WTC11 (cell line): ENCODE results near the gene POLR3B.

Experiments used
- ATF1 ChIP-seq: sonication (generic); formaldehyde crosslinking; IDR thresholded peaks from 2 replicates; pipeline ENCODE4 v1.8.1; 2023; ENCODE audit warnings: mild to moderate bottlenecking, moderate library complexity, missing genetic modification reagents
- CREM ChIP-seq: sonication (generic); formaldehyde crosslinking; IDR thresholded peaks from 2 replicates; pipeline ENCODE4 v1.8.1; 2022; ENCODE audit warnings: mild to moderate bottlenecking, missing genetic modification reagents, moderate library complexity
- CTCF ChIP-seq: fragments of 200-600 bp; IDR thresholded peaks from 2 replicates; pipeline ENCODE4 v1.8.0; 2022; ENCODE audit warnings: antibody characterized with exemption
- ESRRA ChIP-seq: sonication (generic); formaldehyde crosslinking; IDR thresholded peaks from 2 replicates; pipeline ENCODE4 v1.8.1; 2022; ENCODE audit warnings: mild to moderate bottlenecking, missing genetic modification reagents, borderline replicate concordance
- FOXP1 ChIP-seq: sonication (generic); formaldehyde crosslinking; IDR thresholded peaks from 2 replicates; pipeline ENCODE4 v1.8.0; 2022; ENCODE audit warnings: missing genetic modification reagents, mild to moderate bottlenecking, moderate library complexity, borderline replicate concordance
- GTF2I ChIP-seq: fragments of 250-450 bp; sonication (Bioruptor Pico); conservative IDR thresholded peaks from 2 replicates; pipeline ENCODE4 v1.4.0; 2021; ENCODE audit warnings: mild to moderate bottlenecking
- MAX ChIP-seq: sonication (generic); formaldehyde crosslinking; IDR thresholded peaks from 2 replicates; pipeline ENCODE4 v1.8.0; 2022; ENCODE audit warnings: mild to moderate bottlenecking, missing genetic modification reagents
- USF2 ChIP-seq: sonication (generic); formaldehyde crosslinking; IDR thresholded peaks from 2 replicates; pipeline ENCODE4 v1.8.1; 2023; ENCODE audit warnings: mild to moderate bottlenecking, missing genetic modification reagents, moderate library complexity
- ZBTB43 ChIP-seq: sonication (generic); formaldehyde crosslinking; IDR thresholded peaks from 2 replicates; pipeline ENCODE4 v1.8.1; 2023; ENCODE audit warnings: mild to moderate bottlenecking, missing genetic modification reagents
- ZNF263 ChIP-seq: sonication (generic); formaldehyde crosslinking; IDR thresholded peaks from 2 replicates; pipeline ENCODE4 v1.8.1; 2022; ENCODE audit warnings: low read depth, mild to moderate bottlenecking, moderate library complexity, missing genetic modification reagents
- ZNF317 ChIP-seq: sonication (generic); formaldehyde crosslinking; IDR thresholded peaks from 2 replicates; pipeline ENCODE4 v1.8.1; 2023; ENCODE audit warnings: low read depth, mild to moderate bottlenecking, moderate library complexity, missing genetic modification reagents, borderline replicate concordance
- TF ChIP-seq, protein P1 (sequence below): sonication (generic); formaldehyde crosslinking; conservative IDR thresholded peaks from 2 replicates; pipeline ENCODE4 v1.8.1; 2022; ENCODE audit warnings: mild to moderate bottlenecking, missing genetic modification reagents

DNA sequence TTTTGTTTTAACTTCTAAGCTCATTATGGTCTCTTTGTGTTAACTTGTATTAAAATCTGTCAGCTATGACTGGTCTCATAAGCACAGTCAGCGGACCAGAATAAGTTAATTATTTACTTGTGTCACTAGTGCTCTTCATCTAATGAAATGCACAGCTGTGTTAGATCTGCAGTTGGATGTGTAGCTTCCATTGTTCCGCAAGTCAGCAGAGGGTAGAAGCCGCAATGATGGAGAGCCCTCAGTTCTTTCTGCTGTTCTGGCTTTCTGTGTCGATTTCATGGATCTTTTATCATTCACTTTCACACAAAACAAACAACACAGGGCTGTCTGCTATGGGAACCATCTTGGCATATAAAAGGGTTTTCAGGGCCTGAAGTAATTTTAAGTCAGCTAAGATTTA, 136.0 kb downstream of the POLR3B start:
- TF ChIP-seq CTCF (no peak), MAX (CRISPR knock-in tag) (no peak), ZNF263 (no peak), ZBTB43 (CRISPR knock-in tag) (no peak), ESRRA (CRISPR knock-in tag) (no peak), FOXP1 (no peak), USF2 (CRISPR knock-in tag) (no peak), GTF2I (no peak), CREM (CRISPR knock-in tag) (no peak), ATF1 (CRISPR knock-in tag) (no peak), ZNF317 (CRISPR knock-in tag) (no peak)
- TF ChIP-seq, protein P1, sequence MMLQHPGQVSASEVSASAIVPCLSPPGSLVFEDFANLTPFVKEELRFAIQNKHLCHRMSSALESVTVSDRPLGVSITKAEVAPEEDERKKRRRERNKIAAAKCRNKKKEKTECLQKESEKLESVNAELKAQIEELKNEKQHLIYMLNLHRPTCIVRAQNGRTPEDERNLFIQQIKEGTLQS, result no peak
